Liver (tissue), 9 donors: ENCODE measurements around the gene LPP. TPM values are rescaled to one million over a fixed set of nuclear protein-coding genes. Genes with fewer than 3 reads are reported as not detected.

ENCODE experiments used
- DNase-seq: peaks from one replicate; pipeline ENCODE4 v3.0.0-alpha.2; 2017; ENCODE audit warnings: low spot score
- H3K27ac ChIP-seq, 2 donors: one replicate each; pipeline ENCODE4 v1.7.0; 2013; ENCODE audit warnings: inconsistent platforms in 2 of 2, low read length in 2 of 2, control low read depth in 1 of 2, low read depth in 1 of 2, mild to moderate bottlenecking in 1 of 2
- H3K27me3 ChIP-seq, 4 donors: one replicate each; pipeline versions ENCODE4 v1.6.1 to v1.7.0; 2013; ENCODE audit warnings: low read length in 3 of 4, inconsistent platforms in 1 of 4, mild to moderate bottlenecking in 1 of 4, moderate library complexity in 1 of 4; ENCODE audit not compliant: control insufficient read depth in 4 of 4, insufficient read depth in 4 of 4
- H3K36me3 ChIP-seq, 4 donors: one replicate each; pipeline versions ENCODE4 v1.6.1 to v1.7.0; 2013; ENCODE audit warnings: low read length in 3 of 4, mild to moderate bottlenecking in 3 of 4, low read depth in 1 of 4, moderate library complexity in 1 of 4; ENCODE audit not compliant: control insufficient read depth in 4 of 4, insufficient read depth in 3 of 4
- H3K4me1 ChIP-seq, 4 donors: one replicate each; pipeline versions ENCODE4 v1.6.1 to v1.7.0; 2013; ENCODE audit warnings: low read length in 3 of 4, mild to moderate bottlenecking in 3 of 4, moderate library complexity in 1 of 4; ENCODE audit not compliant: control insufficient read depth in 4 of 4, insufficient read depth in 4 of 4
- H3K4me3 ChIP-seq, 3 donors: one replicate each; pipeline versions ENCODE4 v1.6.1 to v1.7.0; 2013; ENCODE audit warnings: low read length in 3 of 3, control low read depth in 1 of 3, low read depth in 1 of 3, mild to moderate bottlenecking in 1 of 3
- H3K9ac ChIP-seq, 2 donors: one replicate each; pipeline ENCODE4 v1.7.0; 2013; ENCODE audit warnings: low read length in 2 of 2, mild to moderate bottlenecking in 2 of 2, moderate library complexity in 2 of 2, control low read depth in 1 of 2, low read depth in 1 of 2
- H3K9me3 ChIP-seq, 4 donors: one replicate each; pipeline versions ENCODE4 v1.6.1 to v1.7.0; 2013; ENCODE audit warnings: low read length in 3 of 4; ENCODE audit not compliant: control insufficient read depth in 4 of 4
- EGR1 ChIP-seq, 2 donors: IDR thresholded peaks; 2 replicates each; pipeline ENCODE4 v1.6.1; 2016 to 2018; ENCODE audit warnings: antibody characterized with exemption in 2 of 2, low read depth in 2 of 2
- FOXA1 ChIP-seq: IDR thresholded peaks from 2 replicates; pipeline ENCODE4 v1.6.1; 2016; ENCODE audit warnings: antibody characterized with exemption
- FOXA2 ChIP-seq: IDR thresholded peaks from 2 replicates; pipeline ENCODE4 v1.6.1; 2016; ENCODE audit warnings: antibody characterized with exemption
- GABPA ChIP-seq, 2 donors: IDR thresholded peaks in 1 of 2; conservative IDR thresholded peaks in 1 of 2; 2 replicates each; pipeline ENCODE4 v1.6.1; 2016; ENCODE audit warnings: antibody characterized with exemption in 2 of 2, mild to moderate bottlenecking in 1 of 2, moderate library complexity in 1 of 2
- HNF4A ChIP-seq, 2 donors: conservative IDR thresholded peaks; 2 replicates each; pipeline ENCODE4 v1.6.1; 2016; ENCODE audit warnings: antibody characterized with exemption in 2 of 2, mild to moderate bottlenecking in 2 of 2
- HNF4G ChIP-seq: IDR thresholded peaks from 2 replicates; pipeline ENCODE4 v1.6.1; 2016; ENCODE audit warnings: antibody characterized with exemption
- JUND ChIP-seq, 2 donors: IDR thresholded peaks; 2 replicates each; pipeline ENCODE4 v1.6.1; 2016; ENCODE audit warnings: antibody characterized with exemption in 2 of 2
- NR2F2 ChIP-seq: IDR thresholded peaks from 2 replicates; pipeline ENCODE4 v1.6.1; 2016; ENCODE audit warnings: antibody characterized with exemption
- RAD21 ChIP-seq, 2 donors: IDR thresholded peaks; 2 replicates each; pipeline ENCODE4 v1.6.1; 2016; ENCODE audit warnings: antibody characterized with exemption in 2 of 2, mild to moderate bottlenecking in 2 of 2
- RXRA ChIP-seq, 2 donors: IDR thresholded peaks; 2 replicates each; pipeline ENCODE4 v1.6.1; 2017 to 2018; ENCODE audit warnings: antibody characterized with exemption in 2 of 2, mild to moderate bottlenecking in 1 of 2
- SP1 ChIP-seq: IDR thresholded peaks from 2 replicates; pipeline ENCODE4 v1.6.1; 2018; ENCODE audit warnings: antibody characterized with exemption, mild to moderate bottlenecking
- TAF1 ChIP-seq: conservative IDR thresholded peaks from 2 replicates; pipeline ENCODE4 v1.6.1; 2016; ENCODE audit warnings: antibody characterized with exemption, mild to moderate bottlenecking
- YY1 ChIP-seq: IDR thresholded peaks from 2 replicates; pipeline ENCODE4 v1.6.1; 2016; ENCODE audit warnings: antibody characterized with exemption, mild to moderate bottlenecking
- WGBS: extraction: QIAGEN DNeasy Blood & Tissue Kit; methylation state at CpG from one replicate; pipeline ENCODE4 v1.1.7; 2013; 5-methylcytosine and 5-hydroxymethylcytosine counted together
- polyA plus RNA-seq, 2 donors: library from polyadenylated mRNA; stranded (reverse) in 1 of 2; unstranded in 1 of 2; fragments of 200-250 nt in 1 of 2; fragments of >200 nt in 1 of 2; fragmentation: Nextera tagmentation in 1 of 2; extraction: Ambion mirVana in 1 of 2; gene quantifications; one replicate each; pipeline versions ENCODE4 v1.2.1 to v1.2.3, GENCODE V29; 2013 to 2015
- total RNA-seq, 2 donors: library from RNA; depleted of rRNA; stranded (reverse); fragments of >200 nt; gene quantifications; one replicate each; pipeline ENCODE4 v1.2.3, GENCODE V29; 2014
- TF ChIP-seq, protein P1 (sequence below): IDR thresholded peaks from 2 replicates; pipeline ENCODE4 v1.6.1; 2016; ENCODE audit warnings: antibody characterized with exemption
- TF ChIP-seq, protein P2 (sequence below): fragments of 150-350 bp; IDR thresholded peaks from 2 replicates; pipeline ENCODE4 v1.5.1; 2017; ENCODE audit warnings: improper control_type of control experiment, low read depth, low read length; ENCODE audit not compliant: missing input control
- TF ChIP-seq, protein P3 (sequence below): IDR thresholded peaks from 2 replicates; pipeline ENCODE4 v1.6.1; 2016; ENCODE audit warnings: antibody characterized with exemption
- TF ChIP-seq, protein P4 (sequence below): IDR thresholded peaks from 2 replicates; pipeline ENCODE4 v1.6.1; 2016; ENCODE audit warnings: antibody characterized with exemption
- donor health status: healthy.
- donor health status: healthy.
- donor health status: healthy.
- donor health status: healthy.
- donor health status: healthy.

LPP gene
- total and polyA plus RNA-seq, 4 donors, result 3.3 to 53.7 (median 28.2) TPM

- Histone ChIP-seq H3K9ac (no peak overlapping the region), H3K9me3 (no peaks in the 10 kb centered on the region), H3K4me1 (no peaks in the 10 kb centered on the region), H3K36me3 (no peaks in the 10 kb centered on the region), H3K27ac (no peak overlapping the region), H3K27me3 (no peaks in the 10 kb centered on the region), H3K4me3 (no peak overlapping the region)
- TF ChIP-seq SP1 (no peak), RAD21 (IDR thresholded peaks at IDR 0.05) (no peak), NR2F2 (no peak), FOXA1 (no peak), FOXA2 (no peak), TAF1 (no peak), EGR1 (IDR thresholded peaks at IDR 0.05; ENCODE audit: low read depth in 2 of 2) (no peak), HNF4G (no peak)
- TF ChIP-seq, protein P1, sequence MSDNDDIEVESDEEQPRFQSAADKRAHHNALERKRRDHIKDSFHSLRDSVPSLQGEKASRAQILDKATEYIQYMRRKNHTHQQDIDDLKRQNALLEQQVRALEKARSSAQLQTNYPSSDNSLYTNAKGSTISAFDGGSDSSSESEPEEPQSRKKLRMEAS, result no peak
- DNase-seq, result no peak
- WGBS, result 80% methylated on average over 6 of the region's 6 CpGs
Measured at GRCh38 chr3:188899881-188900280, 745.9 kb downstream of the LPP start.

GRCh38 chr3:188900421-188900951, 746.5 kb downstream of the LPP start:
- no peaks in the 10 kb centered on the region for H3K4me1 ChIP-seq
- H3K36me3 ChIP-seq, result no peaks in the 10 kb centered on the region
- no peak overlapping the region for H3K27ac ChIP-seq
- no peak overlapping the region for H3K4me3 ChIP-seq
- no peaks in the 10 kb centered on the region for H3K27me3 ChIP-seq
- DNase-seq, result no peak
- 87% methylated on average over 2 of the region's 2 CpGs for WGBS
- TF ChIP-seq NR2F2 (no peak), EGR1 (IDR thresholded peaks at IDR 0.05; ENCODE audit: low read depth in 2 of 2) (no peak), HNF4G (no peak), RXRA (IDR thresholded peaks at IDR 0.05) (no peak), FOXA1 (no peak), HNF4A (conservative IDR thresholded peaks at IDR 0.05) (no peak), JUND (IDR thresholded peaks at IDR 0.05) (no peak)
- TF ChIP-seq, protein P1, result no peak
- TF ChIP-seq, protein P2, sequence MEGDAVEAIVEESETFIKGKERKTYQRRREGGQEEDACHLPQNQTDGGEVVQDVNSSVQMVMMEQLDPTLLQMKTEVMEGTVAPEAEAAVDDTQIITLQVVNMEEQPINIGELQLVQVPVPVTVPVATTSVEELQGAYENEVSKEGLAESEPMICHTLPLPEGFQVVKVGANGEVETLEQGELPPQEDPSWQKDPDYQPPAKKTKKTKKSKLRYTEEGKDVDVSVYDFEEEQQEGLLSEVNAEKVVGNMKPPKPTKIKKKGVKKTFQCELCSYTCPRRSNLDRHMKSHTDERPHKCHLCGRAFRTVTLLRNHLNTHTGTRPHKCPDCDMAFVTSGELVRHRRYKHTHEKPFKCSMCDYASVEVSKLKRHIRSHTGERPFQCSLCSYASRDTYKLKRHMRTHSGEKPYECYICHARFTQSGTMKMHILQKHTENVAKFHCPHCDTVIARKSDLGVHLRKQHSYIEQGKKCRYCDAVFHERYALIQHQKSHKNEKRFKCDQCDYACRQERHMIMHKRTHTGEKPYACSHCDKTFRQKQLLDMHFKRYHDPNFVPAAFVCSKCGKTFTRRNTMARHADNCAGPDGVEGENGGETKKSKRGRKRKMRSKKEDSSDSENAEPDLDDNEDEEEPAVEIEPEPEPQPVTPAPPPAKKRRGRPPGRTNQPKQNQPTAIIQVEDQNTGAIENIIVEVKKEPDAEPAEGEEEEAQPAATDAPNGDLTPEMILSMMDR, result no peak
- TF ChIP-seq, protein P3, sequence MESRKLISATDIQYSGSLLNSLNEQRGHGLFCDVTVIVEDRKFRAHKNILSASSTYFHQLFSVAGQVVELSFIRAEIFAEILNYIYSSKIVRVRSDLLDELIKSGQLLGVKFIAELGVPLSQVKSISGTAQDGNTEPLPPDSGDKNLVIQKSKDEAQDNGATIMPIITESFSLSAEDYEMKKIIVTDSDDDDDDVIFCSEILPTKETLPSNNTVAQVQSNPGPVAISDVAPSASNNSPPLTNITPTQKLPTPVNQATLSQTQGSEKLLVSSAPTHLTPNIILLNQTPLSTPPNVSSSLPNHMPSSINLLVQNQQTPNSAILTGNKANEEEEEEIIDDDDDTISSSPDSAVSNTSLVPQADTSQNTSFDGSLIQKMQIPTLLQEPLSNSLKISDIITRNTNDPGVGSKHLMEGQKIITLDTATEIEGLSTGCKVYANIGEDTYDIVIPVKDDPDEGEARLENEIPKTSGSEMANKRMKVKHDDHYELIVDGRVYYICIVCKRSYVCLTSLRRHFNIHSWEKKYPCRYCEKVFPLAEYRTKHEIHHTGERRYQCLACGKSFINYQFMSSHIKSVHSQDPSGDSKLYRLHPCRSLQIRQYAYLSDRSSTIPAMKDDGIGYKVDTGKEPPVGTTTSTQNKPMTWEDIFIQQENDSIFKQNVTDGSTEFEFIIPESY, result no peak
- H3K9ac ChIP-seq, result no peak overlapping the region
- no peaks in the 10 kb centered on the region for H3K9me3 ChIP-seq

DNA sequence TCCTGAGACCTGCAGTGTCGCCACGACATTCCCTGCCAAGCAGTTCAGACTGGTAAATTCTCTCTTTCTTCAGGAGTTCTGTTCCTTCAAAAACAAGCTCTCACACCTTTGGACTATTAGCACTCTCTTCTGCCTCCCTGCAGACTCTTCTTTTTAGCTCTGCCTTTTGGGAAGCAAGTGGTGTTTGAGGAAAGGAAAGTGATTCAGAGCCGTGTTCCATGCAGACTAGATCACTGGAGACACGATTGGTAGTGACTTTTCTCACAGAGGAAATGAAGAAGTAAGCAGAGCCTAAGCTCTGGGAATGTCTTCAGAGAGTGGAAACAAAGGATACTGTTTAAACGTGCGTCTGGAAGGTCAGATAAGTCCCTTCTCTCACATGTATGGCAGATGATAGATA, 747.2 kb downstream of the LPP start:
- H3K9me3 ChIP-seq, result no peaks in the 10 kb centered on the region
- no peaks in the 10 kb centered on the region for H3K27me3 ChIP-seq
- H3K36me3 ChIP-seq, result no peaks in the 10 kb centered on the region
- H3K4me1 ChIP-seq, result no peaks in the 10 kb centered on the region
- DNase-seq, result no peak
- WGBS, result 78% methylated on average over 6 of the region's 6 CpGs
- H3K9ac ChIP-seq, result no peak overlapping the region
- H3K27ac ChIP-seq, result no peak overlapping the region
- no peak overlapping the region for H3K4me3 ChIP-seq
- TF ChIP-seq, protein P1, result no peak
- no peak for TF ChIP-seq EGR1 (IDR thresholded peaks at IDR 0.05; ENCODE audit: low read depth in 2 of 2)
- TF ChIP-seq YY1, result no peak
- TF ChIP-seq TAF1, result no peak
- TF ChIP-seq, protein P2, result no peak
- no peak for TF ChIP-seq SP1
- TF ChIP-seq, protein P4, sequence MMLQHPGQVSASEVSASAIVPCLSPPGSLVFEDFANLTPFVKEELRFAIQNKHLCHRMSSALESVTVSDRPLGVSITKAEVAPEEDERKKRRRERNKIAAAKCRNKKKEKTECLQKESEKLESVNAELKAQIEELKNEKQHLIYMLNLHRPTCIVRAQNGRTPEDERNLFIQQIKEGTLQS, result no peak
- TF ChIP-seq HNF4G, result no peak
- no peak for TF ChIP-seq JUND (IDR thresholded peaks at IDR 0.05)
- no peak for TF ChIP-seq RXRA (IDR thresholded peaks at IDR 0.05)
- no peak for TF ChIP-seq FOXA2
- no peak for TF ChIP-seq FOXA1
- no peak for TF ChIP-seq HNF4A (conservative IDR thresholded peaks at IDR 0.05)
- no peak for TF ChIP-seq GABPA (IDR thresholded peaks at IDR 0.05 in 1 of 2, conservative IDR thresholded peaks at IDR 0.05 in 1 of 2)
